ENCODE results near the gene SHC4.

DNA sequence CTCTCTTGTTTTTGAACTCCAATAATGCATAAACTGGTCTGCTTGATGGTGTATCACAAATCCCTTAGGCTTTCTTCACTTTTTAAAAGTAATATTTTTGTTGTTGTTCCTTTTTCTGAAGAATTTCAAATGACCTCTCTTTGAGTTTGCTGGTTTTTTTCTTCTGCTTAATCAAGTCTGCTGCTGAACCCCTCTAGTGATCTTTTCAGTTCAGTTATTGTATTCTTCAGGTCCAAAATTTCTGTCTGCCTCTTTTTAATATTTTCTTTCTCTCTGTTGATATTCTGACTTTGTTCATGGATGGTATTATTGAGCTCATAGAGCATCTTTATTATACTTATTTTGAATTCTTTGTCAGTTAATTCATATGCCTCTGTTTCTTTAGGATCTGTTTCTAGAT, 131.1 kb downstream of the SHC4 start:
- TF ChIP-seq, protein P1, sequence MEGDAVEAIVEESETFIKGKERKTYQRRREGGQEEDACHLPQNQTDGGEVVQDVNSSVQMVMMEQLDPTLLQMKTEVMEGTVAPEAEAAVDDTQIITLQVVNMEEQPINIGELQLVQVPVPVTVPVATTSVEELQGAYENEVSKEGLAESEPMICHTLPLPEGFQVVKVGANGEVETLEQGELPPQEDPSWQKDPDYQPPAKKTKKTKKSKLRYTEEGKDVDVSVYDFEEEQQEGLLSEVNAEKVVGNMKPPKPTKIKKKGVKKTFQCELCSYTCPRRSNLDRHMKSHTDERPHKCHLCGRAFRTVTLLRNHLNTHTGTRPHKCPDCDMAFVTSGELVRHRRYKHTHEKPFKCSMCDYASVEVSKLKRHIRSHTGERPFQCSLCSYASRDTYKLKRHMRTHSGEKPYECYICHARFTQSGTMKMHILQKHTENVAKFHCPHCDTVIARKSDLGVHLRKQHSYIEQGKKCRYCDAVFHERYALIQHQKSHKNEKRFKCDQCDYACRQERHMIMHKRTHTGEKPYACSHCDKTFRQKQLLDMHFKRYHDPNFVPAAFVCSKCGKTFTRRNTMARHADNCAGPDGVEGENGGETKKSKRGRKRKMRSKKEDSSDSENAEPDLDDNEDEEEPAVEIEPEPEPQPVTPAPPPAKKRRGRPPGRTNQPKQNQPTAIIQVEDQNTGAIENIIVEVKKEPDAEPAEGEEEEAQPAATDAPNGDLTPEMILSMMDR (conservative IDR thresholded peaks at IDR 0.05): no peak
- TF ChIP-seq ZFX (IDR thresholded peaks at IDR 0.05): no peak

Measured in C4-2B (cell line).